Measurements from ENCODE around the gene ZNF18. TPM values are rescaled to one million over a fixed set of nuclear protein-coding genes. Genes with fewer than 3 reads are reported as not detected.
A peak's percentile ranks its signal among the peaks of the same experiment; 100 is the strongest.

Gene ZNF18
- polyA plus RNA-seq (2011; rRNA removed) (12.3 and 12.6 TPM in 2 replicates), polyA plus RNA-seq (2017; fragmentation: RNase III; extraction: RNeasy Plus Mini Kit Qiagen cat#74134 plus additional on column Dnase treatment) (5.0 to 5.6 TPM (median 5.1 TPM) in 3 replicates), polyA minus RNA-seq (2011; rRNA and poly(A)+ RNA removed) (9.1 and 9.7 TPM in 2 replicates)
- 2.8 and 3.4 TPM in 2 replicates for polyA plus RNA-seq (2012; cell fraction: cytosol; rRNA removed)
- 3.5 and 5.6 TPM in 2 replicates for polyA plus RNA-seq (2012; cell fraction: nucleus; rRNA removed)

GRCh38 chr17:11997147-11997971 is at the start of gene ZNF18:
ZNF18 (minus strand) TSS chr17:11997475; CDS start chr17:11992829, 4,646 bp downstream.
- peak within 1 kb of the TSS; percentile 70 for H3K4me3 ChIP-seq
- WGBS (ENCODE audit: missing lambda C conversion rate): 3% methylated on average over 24 of the region's 74 CpGs
- ATAC-seq: peak; percentile 94 to 99
- no peak for FAIRE-seq
- peaks cover 8% of the 10 kb centered on the region for H3K4me1 ChIP-seq
- DNase-seq (ENCODE audit: low read depth in 1 of 2, low spot score in 1 of 2): peak; percentile 95 to 96
- TF ChIP-seq BCL3 (IDR thresholded peaks at IDR 0.05): peak; percentile 96; the same call in 2 of the 3 replicates
- TF ChIP-seq RARB (CRISPR knock-in tag; IDR thresholded peaks at IDR 0.05): no peak
- no peak for TF ChIP-seq TFCP2L1 (CRISPR knock-in tag; IDR thresholded peaks at IDR 0.05)
- TF ChIP-seq RAD21 (conservative IDR thresholded peaks at IDR 0.05 in 1 of 2, IDR thresholded peaks at IDR 0.05 in 1 of 2): 0 out of 5 replicates have a peak, but pooled peaks of 1 of the 2 experiments have one; percentile 16
- TF ChIP-seq USF2 (IDR thresholded peaks at IDR 0.05): no peak
- no peak for TF ChIP-seq HDAC2 (IDR thresholded peaks at IDR 0.05)
- TF ChIP-seq ZC3H11A (IDR thresholded peaks at IDR 0.05): no peak
- TF ChIP-seq SMC3 (IDR thresholded peaks at IDR 0.05): 0 out of 3 replicates have a peak, but pooled peaks have one; percentile 5
- no peak for TF ChIP-seq HES2 (IDR thresholded peaks at IDR 0.05)
- TF ChIP-seq ATOH8 (CRISPR knock-in tag; IDR thresholded peaks at IDR 0.05; ENCODE audit: low read depth): no peak
- TF ChIP-seq POLR2A (IDR thresholded peaks at IDR 0.05; ENCODE audit: low read length): peak; percentile 100
- TF ChIP-seq CEBPB (IDR thresholded peaks at IDR 0.05): no peak
- no peak for TF ChIP-seq HMGXB4 (CRISPR knock-in tag; IDR thresholded peaks at IDR 0.05; ENCODE audit: borderline replicate concordance)
- TF ChIP-seq TP53 (CRISPR knock-in tag; IDR thresholded peaks at IDR 0.05): no peak
- no peak for TF ChIP-seq MAZ (IDR thresholded peaks at IDR 0.05; ENCODE audit: borderline replicate concordance, low read depth, low read length)
- TF ChIP-seq ZFP36 (IDR thresholded peaks at IDR 0.05; ENCODE audit: borderline replicate concordance, partially characterized antibody): no peak
- TF ChIP-seq E2F6 (IDR thresholded peaks at IDR 0.05; ENCODE audit: borderline replicate concordance, low read depth): no peak
- TF ChIP-seq REST (IDR thresholded peaks at IDR 0.05): 0 out of 2 replicates have a peak, but pooled peaks have one; percentile 19
- TF ChIP-seq PHF8 (IDR thresholded peaks at IDR 0.05; ENCODE audit: borderline replicate concordance, low read depth): peak; percentile 98
- peak; percentile 91 to 96 for TF ChIP-seq JUN (IDR thresholded peaks at IDR 0.05)
- no peak for TF ChIP-seq HOXA7 (CRISPR knock-in tag; IDR thresholded peaks at IDR 0.05)
- TF ChIP-seq CHD2 (IDR thresholded peaks at IDR 0.05; ENCODE audit: low read length, partially characterized antibody): no peak
- TF ChIP-seq HOXB5 (CRISPR knock-in tag; IDR thresholded peaks at IDR 0.05): no peak
- no peak for TF ChIP-seq BHLHE40 (IDR thresholded peaks at IDR 0.05; ENCODE audit: low read depth, low read length)
- no peak for TF ChIP-seq ESRRA (IDR thresholded peaks at IDR 0.05; ENCODE audit: borderline replicate concordance, low read length)
- ChIA-PET CTCF (interaction anchor here (0.6 to 2.9 kb wide), 10 partner anchors 10 to 1419 kb away, joined by 3 to 24 read pairs (median 4); no protein-coding TSS in a partner anchor), POLR2A (interaction anchor here (0.6 to 4.2 kb wide), 59 partner anchors 9 to 1353 kb away, joined by 3 to 217 read pairs (median 4); partner anchors contain the start of genes ELAC2, MAP2K4 and TMEM220)
- peak within 1 kb of the TSS; percentile 88 to 94 for H3K27ac ChIP-seq
- H3K4me2 ChIP-seq: peak within 1 kb of the TSS; percentile 85
- H3K9me3 ChIP-seq: no peaks in the 10 kb centered on the region

Data from A549 (cell line).